Measurements from ENCODE around the gene CCDC148. TPM values are rescaled to one million over a fixed set of nuclear protein-coding genes. Genes with fewer than 3 reads are reported as not detected.

The CCDC148 gene
- total RNA-seq, 4 donors from 2014 or later = 0.66 TPM; not detected in 3

DNA sequence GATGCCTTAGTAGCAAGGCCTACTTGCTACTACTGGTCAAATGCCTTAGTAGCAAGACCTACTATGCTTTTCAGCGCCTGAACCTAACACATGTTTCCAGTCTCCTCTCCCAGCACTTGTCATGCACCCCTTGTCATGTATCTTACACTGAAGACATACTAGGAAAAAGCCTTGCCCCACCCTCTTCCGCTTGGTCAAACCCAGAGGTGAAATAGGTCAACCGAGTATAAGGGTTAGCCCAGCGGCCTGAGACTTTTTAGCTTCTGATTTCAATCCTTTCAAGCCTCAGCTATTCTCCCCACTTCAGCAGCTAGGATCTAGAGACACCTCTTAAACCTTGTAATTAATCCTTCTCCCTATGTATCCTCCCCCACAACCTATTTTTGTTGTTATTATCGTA lies 281.6 kb downstream of the CCDC148 start:
- H3K36me3 ChIP-seq = no peaks in the 10 kb centered on the region
- no peak overlapping the region for H3K27ac ChIP-seq
- no peaks in the 10 kb centered on the region for H3K27me3 ChIP-seq
- ATAC-seq (no peak), DNase-seq (no peak)
- H3K4me1 ChIP-seq = no peaks in the 10 kb centered on the region
- no peaks in the 10 kb centered on the region for H3K9me3 ChIP-seq
- in situ Hi-C loops (cut with MboI; ENCODE audit: low sequenced_read_pairs in 4 of 4) (loop anchor here in 1 of 4 donors (25.0 kb wide), 1 partner anchor 562 kb away; no protein-coding TSS in a partner anchor), intact Hi-C loops (cut with DNase I; ENCODE audit: low total_unique reads) (no loop called here)
- TF ChIP-seq, protein P1, sequence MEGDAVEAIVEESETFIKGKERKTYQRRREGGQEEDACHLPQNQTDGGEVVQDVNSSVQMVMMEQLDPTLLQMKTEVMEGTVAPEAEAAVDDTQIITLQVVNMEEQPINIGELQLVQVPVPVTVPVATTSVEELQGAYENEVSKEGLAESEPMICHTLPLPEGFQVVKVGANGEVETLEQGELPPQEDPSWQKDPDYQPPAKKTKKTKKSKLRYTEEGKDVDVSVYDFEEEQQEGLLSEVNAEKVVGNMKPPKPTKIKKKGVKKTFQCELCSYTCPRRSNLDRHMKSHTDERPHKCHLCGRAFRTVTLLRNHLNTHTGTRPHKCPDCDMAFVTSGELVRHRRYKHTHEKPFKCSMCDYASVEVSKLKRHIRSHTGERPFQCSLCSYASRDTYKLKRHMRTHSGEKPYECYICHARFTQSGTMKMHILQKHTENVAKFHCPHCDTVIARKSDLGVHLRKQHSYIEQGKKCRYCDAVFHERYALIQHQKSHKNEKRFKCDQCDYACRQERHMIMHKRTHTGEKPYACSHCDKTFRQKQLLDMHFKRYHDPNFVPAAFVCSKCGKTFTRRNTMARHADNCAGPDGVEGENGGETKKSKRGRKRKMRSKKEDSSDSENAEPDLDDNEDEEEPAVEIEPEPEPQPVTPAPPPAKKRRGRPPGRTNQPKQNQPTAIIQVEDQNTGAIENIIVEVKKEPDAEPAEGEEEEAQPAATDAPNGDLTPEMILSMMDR (IDR thresholded peaks at IDR 0.05 in 4 of 5, conservative IDR thresholded peaks at IDR 0.05 in 1 of 5) = no peak
- no peak for TF ChIP-seq POLR2A (IDR thresholded peaks at IDR 0.05)
- H3K4me3 ChIP-seq = no peak overlapping the region

DNA sequence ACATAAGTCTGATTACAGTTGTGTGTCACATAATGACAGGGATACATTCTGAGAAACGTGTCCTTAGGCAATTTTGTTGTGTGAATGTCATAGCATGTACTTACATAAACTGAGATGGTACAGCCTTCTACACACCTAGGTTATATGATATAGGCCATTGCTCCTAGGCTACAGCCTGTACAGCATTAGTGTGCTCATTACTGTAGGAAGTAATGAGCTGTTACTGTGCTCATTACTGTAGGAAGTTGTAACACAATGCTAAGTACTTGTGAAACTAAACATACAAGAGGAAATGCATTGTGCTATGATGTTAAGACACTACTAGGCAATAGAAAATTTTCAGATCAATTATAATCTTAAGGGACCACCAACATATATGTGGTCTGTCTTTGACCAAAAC lies 282.1 kb downstream of the CCDC148 start:
- in situ Hi-C loops (cut with MboI; ENCODE audit: low sequenced_read_pairs in 4 of 4) = no loop called here
- intact Hi-C loops (cut with DNase I; ENCODE audit: low total_unique reads) = no loop called here
- DNase-seq = no peak
- Histone ChIP-seq H3K36me3 (no peaks in the 10 kb centered on the region), H3K4me3 (no peak overlapping the region), H3K27me3 (no peaks in the 10 kb centered on the region), H3K27ac (no peak overlapping the region), H3K4me1 (no peaks in the 10 kb centered on the region), H3K9me3 (no peaks in the 10 kb centered on the region)
- TF ChIP-seq, protein P1 (IDR thresholded peaks at IDR 0.05 in 4 of 5, conservative IDR thresholded peaks at IDR 0.05 in 1 of 5) = no peak
- TF ChIP-seq POLR2A (IDR thresholded peaks at IDR 0.05) = no peak
- ATAC-seq = no peak

DNA sequence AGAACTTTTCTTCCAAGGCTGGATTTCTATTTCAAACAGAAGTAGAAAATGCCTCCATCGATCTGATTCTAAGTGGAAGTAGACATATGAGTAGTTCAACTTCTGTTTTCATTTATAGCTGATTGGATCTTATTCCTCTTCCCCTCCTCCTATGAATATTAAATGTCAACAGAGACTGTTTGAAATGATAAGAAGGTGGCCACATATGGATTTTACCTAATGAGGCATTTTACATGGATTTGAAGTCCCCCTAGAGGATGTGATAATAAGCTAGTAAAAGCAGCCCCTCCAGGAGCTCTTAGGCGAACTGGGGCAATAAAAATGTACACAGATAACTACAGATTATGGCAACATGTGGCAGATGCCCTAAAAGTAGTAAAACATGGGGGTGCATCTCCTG lies 283.8 kb downstream of the CCDC148 start:
- H3K27me3 ChIP-seq = no peaks in the 10 kb centered on the region
- no peak overlapping the region for H3K27ac ChIP-seq
- H3K4me1 ChIP-seq = no peaks in the 10 kb centered on the region
- ATAC-seq (no peak), DNase-seq (no peak)
- intact Hi-C loops (cut with DNase I; ENCODE audit: low total_unique reads) = no loop called here
- TF ChIP-seq, protein P1 (IDR thresholded peaks at IDR 0.05 in 4 of 5, conservative IDR thresholded peaks at IDR 0.05 in 1 of 5) = no peak
- no peak for TF ChIP-seq POLR2A (IDR thresholded peaks at IDR 0.05)
- no peak overlapping the region for H3K4me3 ChIP-seq
- no peaks in the 10 kb centered on the region for H3K9me3 ChIP-seq
- in situ Hi-C loops (cut with MboI; ENCODE audit: low sequenced_read_pairs in 4 of 4) = no loop called here
- H3K36me3 ChIP-seq = no peaks in the 10 kb centered on the region

DNA sequence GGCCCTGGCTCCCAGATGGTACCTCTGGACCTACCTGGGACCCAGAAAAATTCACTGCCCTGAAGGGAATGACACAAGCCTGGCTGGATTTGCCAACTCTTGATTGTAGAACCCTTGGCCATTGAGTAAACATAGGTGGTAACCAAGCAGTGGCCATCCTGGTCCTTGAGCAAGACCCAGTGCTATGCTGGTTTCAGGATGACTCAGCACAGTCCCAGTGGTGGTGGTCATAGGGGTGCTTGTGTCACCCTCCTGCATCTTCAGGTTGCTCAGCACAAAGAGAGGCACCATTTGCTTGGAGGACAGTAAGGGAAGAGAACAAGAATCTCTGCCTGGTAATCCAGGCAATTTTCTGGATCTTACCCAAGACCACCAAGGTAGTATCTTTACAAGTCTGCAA lies 302.0 kb downstream of the CCDC148 start:
- intact Hi-C loops (cut with DNase I; ENCODE audit: low total_unique reads) = no loop called here

More for the DNA sequence above, 302.0 kb downstream of the CCDC148 start:
- no peak overlapping the region for H3K4me3 ChIP-seq
- no peaks in the 10 kb centered on the region for H3K36me3 ChIP-seq
- H3K4me1 ChIP-seq = no peaks in the 10 kb centered on the region
- ATAC-seq = no peak
- no peaks in the 10 kb centered on the region for H3K27me3 ChIP-seq
- no peak for TF ChIP-seq POLR2A (IDR thresholded peaks at IDR 0.05)
- TF ChIP-seq, protein P1 (IDR thresholded peaks at IDR 0.05 in 4 of 5, conservative IDR thresholded peaks at IDR 0.05 in 1 of 5) = no peak
- in situ Hi-C loops (cut with MboI; ENCODE audit: low sequenced_read_pairs in 4 of 4) = no loop called here
- H3K27ac ChIP-seq = no peak overlapping the region
- DNase-seq = no peak
- H3K9me3 ChIP-seq = no peaks in the 10 kb centered on the region
